ENCODE results near the gene MEGF6.

Gene MEGF6

GRCh38 chr1:3611170-3612019 lies at the start of gene MEGF6:
MEGF6 (minus strand) TSS chr1:3611508; CDS start chr1:3611268, 240 bp downstream.
- peak; percentile 63 for DNase-seq

- DNase-seq = no peak
Measured at GRCh38 chr1:3660704-3661103, 49.4 kb upstream of the MEGF6 start.

GRCh38 chr1:3659093-3659492 lies 47.8 kb upstream of the MEGF6 start:
- no peak for DNase-seq

- DNase-seq = no peak
Measured at GRCh38 chr1:3658231-3658615, 46.9 kb upstream of the MEGF6 start.

- DNase-seq = no peak
Measured at GRCh38 chr1:3657578-3658230, 46.4 kb upstream of the MEGF6 start.

GRCh38 chr1:3657096-3657475 lies 45.8 kb upstream of the MEGF6 start:
- no peak for DNase-seq

GRCh38 chr1:3656450-3657095 lies 45.3 kb upstream of the MEGF6 start:
- DNase-seq = no peak

GRCh38 chr1:3654549-3655281 lies 43.4 kb upstream of the MEGF6 start:
- no peak for DNase-seq

- no peak for DNase-seq
Measured at GRCh38 chr1:3653286-3653618, 41.9 kb upstream of the MEGF6 start.

- DNase-seq = no peak
Measured at GRCh38 chr1:3652548-3653285, 41.4 kb upstream of the MEGF6 start.

GRCh38 chr1:3651930-3652547 lies 40.7 kb upstream of the MEGF6 start, which contains the start of gene TP73:
TP73 (plus strand) TSS chr1:3652516; CDS start chr1:3682366, 29,850 bp downstream.
- peak; percentile 16 for DNase-seq

- no peak for DNase-seq
Measured at GRCh38 chr1:3651026-3651929, 40.0 kb upstream of the MEGF6 start.

GRCh38 chr1:3650248-3651025 lies 39.1 kb upstream of the MEGF6 start:
- no peak for DNase-seq

- DNase-seq = peak; percentile 91
Measured at GRCh38 chr1:3649342-3650247, 38.3 kb upstream of the MEGF6 start, which contains the start of gene WRAP73. WRAP73 (minus strand) TSS chr1:3650103; CDS start chr1:3649999, 104 bp downstream.

- DNase-seq = no peak
Measured at GRCh38 chr1:3646596-3646995, 35.3 kb upstream of the MEGF6 start.

GRCh38 chr1:3645666-3646355 lies 34.5 kb upstream of the MEGF6 start:
- DNase-seq = no peak

- no peak for DNase-seq
Measured at GRCh38 chr1:3645247-3645646, 33.9 kb upstream of the MEGF6 start.

GRCh38 chr1:3644273-3644672 lies 33.0 kb upstream of the MEGF6 start:
- DNase-seq = no peak
